HG02870 (cell line): Measurements from ENCODE around the gene FNDC8.
"Not testable (repeated sequence)": the region's sequence is repeated elsewhere in the genome, so short reads cannot be mapped to it uniquely, and the experiment has no call there.

Source experiments
- ATAC-seq: cut with Tn5 transposase; IDR thresholded peaks from one replicate; pipeline ENCODE4 v1.9.1; 2021; ENCODE audit warnings: mild to moderate bottlenecking, moderate library complexity; ENCODE audit not compliant: unreplicated experiment

The FNDC8 gene

GRCh38 chr17:35167666-35168065 is 46.3 kb downstream of the FNDC8 start:
- no peak for ATAC-seq

- no peak for ATAC-seq
Observed at GRCh38 chr17:35169835-35170363, 48.5 kb downstream of the FNDC8 start.

GRCh38 chr17:35170968-35171771 is 49.8 kb downstream of the FNDC8 start:
- no peak for ATAC-seq

- no peak for ATAC-seq
Observed at GRCh38 chr17:35171834-35172233, 50.4 kb downstream of the FNDC8 start.

DNA sequence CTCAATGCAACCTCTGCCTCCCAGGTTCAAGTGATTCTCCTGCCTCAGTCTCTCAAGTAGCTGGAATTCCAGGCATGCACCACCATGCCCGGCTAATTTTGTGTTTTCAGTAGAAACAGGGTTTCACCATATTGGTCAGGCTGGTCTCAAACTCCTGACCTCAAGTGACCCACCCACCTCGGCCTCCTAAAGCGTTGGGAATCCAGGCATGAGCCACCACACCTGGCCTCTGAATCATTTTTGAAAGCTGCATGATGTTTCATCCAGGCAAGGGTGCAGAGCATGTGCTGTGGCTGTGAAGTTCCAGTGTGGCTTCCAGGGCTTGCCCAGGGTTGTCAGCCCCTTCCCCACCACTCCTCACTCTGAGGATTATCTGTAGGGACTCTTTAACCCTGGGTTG is 50.9 kb downstream of the FNDC8 start:
- ATAC-seq = not testable (repeated sequence)

DNA sequence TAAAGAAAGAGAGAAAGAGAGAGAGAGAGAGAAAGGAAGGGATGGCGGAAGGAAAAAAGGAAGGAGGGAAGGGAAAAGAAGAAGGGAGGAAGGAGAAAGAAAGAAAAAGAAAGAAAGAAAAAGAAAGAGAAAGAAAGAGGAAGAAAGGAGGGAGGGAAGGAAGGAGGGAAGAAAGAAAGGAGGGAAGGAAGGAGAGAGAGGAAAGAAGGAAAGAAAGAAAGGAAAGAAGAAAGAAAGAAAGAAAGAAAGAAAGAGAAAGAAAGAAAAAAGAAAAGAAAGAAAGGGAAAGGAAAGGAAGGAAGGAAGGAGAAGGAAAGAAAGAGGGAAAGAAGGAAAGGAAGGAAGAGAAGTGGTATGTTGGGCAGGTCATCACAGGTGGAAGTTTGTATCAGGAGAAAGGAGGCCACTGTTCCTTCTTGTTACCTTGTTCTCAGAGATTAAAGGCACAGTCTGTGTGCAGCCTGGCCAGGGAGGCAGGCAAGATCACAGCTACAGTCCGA is 53.5 kb downstream of the FNDC8 start:
- no peak for ATAC-seq

- ATAC-seq = no peak
Observed at GRCh38 chr17:35175638-35176415, 54.4 kb downstream of the FNDC8 start.

GRCh38 chr17:35176897-35177296 is 55.5 kb downstream of the FNDC8 start:
- no peak for ATAC-seq

DNA sequence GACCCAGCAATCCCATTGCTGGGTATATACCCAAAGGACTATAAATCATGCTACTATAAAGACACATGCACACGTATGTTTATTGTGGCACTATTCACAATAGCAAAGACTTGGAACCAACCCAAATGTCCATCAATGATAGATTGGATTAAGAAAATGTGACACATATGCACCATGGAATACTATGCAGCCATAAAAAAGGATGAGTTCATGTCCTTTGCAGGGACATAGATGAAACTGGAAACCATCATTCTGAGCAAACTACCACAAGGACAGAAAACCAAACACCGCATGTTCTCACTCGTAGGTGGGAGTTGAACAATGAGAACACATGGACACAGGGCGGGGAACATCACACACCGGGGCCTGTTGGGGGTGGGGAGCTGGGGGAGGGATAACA is 58.0 kb downstream of the FNDC8 start:
- not testable (repeated sequence) for ATAC-seq
